Activated T-helper 17 cell treated with anti-CD3 and anti-CD28 coated beads, Interleukin-2, amount 50 U/mL, for 72 hours (primary cell): ENCODE results near the gene FCER2. TPM values are rescaled to one million over a fixed set of nuclear protein-coding genes. Genes with fewer than 3 reads are reported as not detected.
"Not testable (repeated sequence)": the region's sequence is repeated elsewhere in the genome, so short reads cannot be mapped to it uniquely, and the experiment has no call there.

Experiments used
- ATAC-seq: fragments of 150-1000 bp; cut with Tn5 transposase; replicated peaks from 2 replicates; pipeline ENCODE4 v1.10.0; 2021; ENCODE audit warnings: mild to moderate bottlenecking, moderate library complexity
- H3K27ac Mint-ChIP-seq: one replicate; pipeline ENCODE4 v1.8.0; 2022; ENCODE audit warnings: mixed read lengths
- H3K27me3 Mint-ChIP-seq: one replicate; pipeline ENCODE4 v1.8.0; 2022; ENCODE audit warnings: mixed read lengths
- H3K36me3 Mint-ChIP-seq: one replicate; pipeline ENCODE4 v1.8.0; 2022; ENCODE audit warnings: low read depth, mild to moderate bottlenecking, mixed read lengths
- H3K4me1 Mint-ChIP-seq: one replicate; pipeline ENCODE4 v1.8.0; 2022; ENCODE audit warnings: mixed read lengths
- H3K4me3 Mint-ChIP-seq: one replicate; pipeline ENCODE4 v1.8.0; 2022; ENCODE audit warnings: mild to moderate bottlenecking, mixed read lengths
- H3K9me3 Mint-ChIP-seq: one replicate; pipeline ENCODE4 v1.8.0; 2022; ENCODE audit warnings: mixed read lengths
- total RNA-seq, 2 donors: library from RNA; stranded (reverse); gene quantifications; one replicate each; pipeline ENCODE4 v1.2.3, GENCODE V29; 2022

The FCER2 gene
- total RNA-seq = 1 to 10 TPM in 1 of 2 donors, under 1 TPM in 1; 0.65 to 2.8 TPM

- Mint-ChIP-seq H3K9me3 (no peaks in the 10 kb centered on the region), H3K4me3 (no peak within 1 kb of the TSS), H3K27ac (peak within 1 kb of the TSS; percentile 57), H3K4me1 (peaks cover 29% of the 10 kb centered on the region), H3K27me3 (peaks cover 8% of the 10 kb centered on the region), H3K36me3 (no peaks in the 10 kb centered on the region)
- no peak for ATAC-seq
Observed at GRCh38 chr19:7701654-7702457, at the start of gene FCER2. Gene FCER2 (minus strand): TSS chr19:7702131. CDS start chr19:7699760, 2,371 bp downstream.

GRCh38 chr19:7751157-7751783 lies 49.3 kb upstream of the FCER2 start:
- H3K27ac Mint-ChIP-seq = peak overlapping the region; percentile 13

GRCh38 chr19:7748756-7749155 lies 46.8 kb upstream of the FCER2 start:
- Mint-ChIP-seq H3K36me3 (no peaks in the 10 kb centered on the region), H3K4me1 (peaks cover 21% of the 10 kb centered on the region), H3K9me3 (peaks cover 12% of the 10 kb centered on the region), H3K27ac (no peak overlapping the region), H3K4me3 (no peak overlapping the region), H3K27me3 (peaks cover 23% of the 10 kb centered on the region)
- no peak for ATAC-seq

More at GRCh38 chr19:7751157-7751783, 49.3 kb upstream of the FCER2 start:
- peaks cover 28% of the 10 kb centered on the region for H3K4me1 Mint-ChIP-seq
- peaks cover 27% of the 10 kb centered on the region for H3K9me3 Mint-ChIP-seq
- peak; percentile 97 for ATAC-seq
- H3K27me3 Mint-ChIP-seq = peaks cover 22% of the 10 kb centered on the region
- no peaks in the 10 kb centered on the region for H3K36me3 Mint-ChIP-seq
- no peak overlapping the region for H3K4me3 Mint-ChIP-seq

GRCh38 chr19:7748171-7748570 lies 46.2 kb upstream of the FCER2 start:
- H3K27me3 Mint-ChIP-seq = peaks cover 29% of the 10 kb centered on the region
- no peak overlapping the region for H3K27ac Mint-ChIP-seq
- H3K9me3 Mint-ChIP-seq = peaks cover 12% of the 10 kb centered on the region
- no peaks in the 10 kb centered on the region for H3K36me3 Mint-ChIP-seq
- H3K4me3 Mint-ChIP-seq = no peak overlapping the region
- peaks cover 18% of the 10 kb centered on the region for H3K4me1 Mint-ChIP-seq
- no peak for ATAC-seq

GRCh38 chr19:7746903-7747884 lies 45.3 kb upstream of the FCER2 start, which contains the start of gene CD209:
Gene CD209 (minus strand): TSS chr19:7747534. CDS start chr19:7747511, 23 bp downstream.
- H3K36me3 Mint-ChIP-seq = no peaks in the 10 kb centered on the region
- H3K4me1 Mint-ChIP-seq = peaks cover 15% of the 10 kb centered on the region
- H3K27ac Mint-ChIP-seq = peak within 1 kb of the TSS; percentile 34
- peaks cover 33% of the 10 kb centered on the region for H3K27me3 Mint-ChIP-seq
- peaks cover 12% of the 10 kb centered on the region for H3K9me3 Mint-ChIP-seq
- H3K4me3 Mint-ChIP-seq = no peak within 1 kb of the TSS
- ATAC-seq = no peak

- not testable (repeated sequence) for H3K4me3 Mint-ChIP-seq, H3K27ac Mint-ChIP-seq, H3K36me3 Mint-ChIP-seq, ATAC-seq
- Mint-ChIP-seq H3K9me3 (peaks cover 10% of the 10 kb centered on the region), H3K27me3 (peaks cover 37% of the 10 kb centered on the region), H3K4me1 (peaks cover 13% of the 10 kb centered on the region)
Observed at GRCh38 chr19:7746306-7746705, 44.4 kb upstream of the FCER2 start.

GRCh38 chr19:7744871-7745650 lies 43.1 kb upstream of the FCER2 start:
- no peak overlapping the region for H3K27ac Mint-ChIP-seq
- H3K4me3 Mint-ChIP-seq = no peak overlapping the region

GRCh38 chr19:7744199-7744786 lies 42.4 kb upstream of the FCER2 start:
- no peaks in the 10 kb centered on the region for H3K36me3 Mint-ChIP-seq
- no peak overlapping the region for H3K4me3 Mint-ChIP-seq
- no peak overlapping the region for H3K27ac Mint-ChIP-seq
- ATAC-seq = no peak
- no peaks in the 10 kb centered on the region for H3K9me3 Mint-ChIP-seq
- no peaks in the 10 kb centered on the region for H3K4me1 Mint-ChIP-seq
- H3K27me3 Mint-ChIP-seq = peaks cover 45% of the 10 kb centered on the region

More at GRCh38 chr19:7744871-7745650, 43.1 kb upstream of the FCER2 start:
- ATAC-seq = no peak
- peaks cover 41% of the 10 kb centered on the region for H3K27me3 Mint-ChIP-seq
- H3K4me1 Mint-ChIP-seq = peaks cover under 1% of the 10 kb centered on the region
- H3K9me3 Mint-ChIP-seq = peaks cover under 1% of the 10 kb centered on the region
- no peaks in the 10 kb centered on the region for H3K36me3 Mint-ChIP-seq

GRCh38 chr19:7743425-7743841 lies 41.5 kb upstream of the FCER2 start:
- H3K27ac Mint-ChIP-seq = no peak overlapping the region
- peaks cover 46% of the 10 kb centered on the region for H3K27me3 Mint-ChIP-seq

GRCh38 chr19:7742991-7743390 lies 41.1 kb upstream of the FCER2 start:
- ATAC-seq = no peak
- Mint-ChIP-seq H3K4me3 (no peak overlapping the region), H3K27ac (no peak overlapping the region), H3K27me3 (peaks cover 42% of the 10 kb centered on the region), H3K36me3 (no peaks in the 10 kb centered on the region), H3K4me1 (peaks cover 2% of the 10 kb centered on the region), H3K9me3 (no peaks in the 10 kb centered on the region)

More at GRCh38 chr19:7743425-7743841, 41.5 kb upstream of the FCER2 start:
- Mint-ChIP-seq H3K36me3 (no peaks in the 10 kb centered on the region), H3K9me3 (no peaks in the 10 kb centered on the region), H3K4me3 (no peak overlapping the region), H3K4me1 (no peaks in the 10 kb centered on the region)
- ATAC-seq = peak; percentile 35

GRCh38 chr19:7742575-7742974 lies 40.6 kb upstream of the FCER2 start:
- Mint-ChIP-seq H3K36me3 (no peaks in the 10 kb centered on the region), H3K9me3 (no peaks in the 10 kb centered on the region), H3K27me3 (peaks cover 39% of the 10 kb centered on the region), H3K4me1 (peaks cover 4% of the 10 kb centered on the region), H3K4me3 (no peak overlapping the region), H3K27ac (no peak overlapping the region)
- ATAC-seq = no peak

GRCh38 chr19:7740682-7741054 lies 38.7 kb upstream of the FCER2 start:
- H3K27ac Mint-ChIP-seq = no peak overlapping the region
- no peaks in the 10 kb centered on the region for H3K36me3 Mint-ChIP-seq
- no peak for ATAC-seq
- no peak overlapping the region for H3K4me3 Mint-ChIP-seq
- H3K27me3 Mint-ChIP-seq = peaks cover 39% of the 10 kb centered on the region
- no peaks in the 10 kb centered on the region for H3K9me3 Mint-ChIP-seq
- peaks cover 4% of the 10 kb centered on the region for H3K4me1 Mint-ChIP-seq
